AG10803 (cell line): ENCODE data around the gene TNFAIP6.
"Not testable (repeated sequence)": the region's sequence is repeated elsewhere in the genome, so short reads cannot be mapped to it uniquely, and the experiment has no call there.

ENCODE experiments used
- DNase-seq: peaks from one replicate; pipeline ENCODE4 v3.0.0; 2010; ENCODE audit warnings: low read depth
- H3K4me3 ChIP-seq: 2 replicates; pipeline ENCODE4 v1.5.1; 2011; ENCODE audit warnings: mild to moderate bottlenecking, low read length, control low read depth
- TF ChIP-seq, protein P1 (sequence below): conservative IDR thresholded peaks from 2 replicates; pipeline ENCODE4 v1.5.1; 2011; ENCODE audit warnings: mild to moderate bottlenecking, low read length, control low read depth, inconsistent platforms

Gene TNFAIP6, protein sequence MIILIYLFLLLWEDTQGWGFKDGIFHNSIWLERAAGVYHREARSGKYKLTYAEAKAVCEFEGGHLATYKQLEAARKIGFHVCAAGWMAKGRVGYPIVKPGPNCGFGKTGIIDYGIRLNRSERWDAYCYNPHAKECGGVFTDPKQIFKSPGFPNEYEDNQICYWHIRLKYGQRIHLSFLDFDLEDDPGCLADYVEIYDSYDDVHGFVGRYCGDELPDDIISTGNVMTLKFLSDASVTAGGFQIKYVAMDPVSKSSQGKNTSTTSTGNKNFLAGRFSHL

GRCh38 chr2:151357359-151357758, at the start of gene TNFAIP6:
TNFAIP6 (plus strand) TSS chr2:151357592; CDS start chr2:151357667, 75 bp downstream.
- peak within 1 kb of the TSS; percentile 43 for H3K4me3 ChIP-seq
- peak; percentile 96 for DNase-seq
- TF ChIP-seq, protein P1, sequence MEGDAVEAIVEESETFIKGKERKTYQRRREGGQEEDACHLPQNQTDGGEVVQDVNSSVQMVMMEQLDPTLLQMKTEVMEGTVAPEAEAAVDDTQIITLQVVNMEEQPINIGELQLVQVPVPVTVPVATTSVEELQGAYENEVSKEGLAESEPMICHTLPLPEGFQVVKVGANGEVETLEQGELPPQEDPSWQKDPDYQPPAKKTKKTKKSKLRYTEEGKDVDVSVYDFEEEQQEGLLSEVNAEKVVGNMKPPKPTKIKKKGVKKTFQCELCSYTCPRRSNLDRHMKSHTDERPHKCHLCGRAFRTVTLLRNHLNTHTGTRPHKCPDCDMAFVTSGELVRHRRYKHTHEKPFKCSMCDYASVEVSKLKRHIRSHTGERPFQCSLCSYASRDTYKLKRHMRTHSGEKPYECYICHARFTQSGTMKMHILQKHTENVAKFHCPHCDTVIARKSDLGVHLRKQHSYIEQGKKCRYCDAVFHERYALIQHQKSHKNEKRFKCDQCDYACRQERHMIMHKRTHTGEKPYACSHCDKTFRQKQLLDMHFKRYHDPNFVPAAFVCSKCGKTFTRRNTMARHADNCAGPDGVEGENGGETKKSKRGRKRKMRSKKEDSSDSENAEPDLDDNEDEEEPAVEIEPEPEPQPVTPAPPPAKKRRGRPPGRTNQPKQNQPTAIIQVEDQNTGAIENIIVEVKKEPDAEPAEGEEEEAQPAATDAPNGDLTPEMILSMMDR = no peak

GRCh38 chr2:151310313-151310712, 47.1 kb upstream of the TNFAIP6 start:
- H3K4me3 ChIP-seq, DNase-seq: not testable (repeated sequence)

- not testable (repeated sequence) for DNase-seq, H3K4me3 ChIP-seq
Measured at GRCh38 chr2:151312440-151312839, 45.0 kb upstream of the TNFAIP6 start.

DNA sequence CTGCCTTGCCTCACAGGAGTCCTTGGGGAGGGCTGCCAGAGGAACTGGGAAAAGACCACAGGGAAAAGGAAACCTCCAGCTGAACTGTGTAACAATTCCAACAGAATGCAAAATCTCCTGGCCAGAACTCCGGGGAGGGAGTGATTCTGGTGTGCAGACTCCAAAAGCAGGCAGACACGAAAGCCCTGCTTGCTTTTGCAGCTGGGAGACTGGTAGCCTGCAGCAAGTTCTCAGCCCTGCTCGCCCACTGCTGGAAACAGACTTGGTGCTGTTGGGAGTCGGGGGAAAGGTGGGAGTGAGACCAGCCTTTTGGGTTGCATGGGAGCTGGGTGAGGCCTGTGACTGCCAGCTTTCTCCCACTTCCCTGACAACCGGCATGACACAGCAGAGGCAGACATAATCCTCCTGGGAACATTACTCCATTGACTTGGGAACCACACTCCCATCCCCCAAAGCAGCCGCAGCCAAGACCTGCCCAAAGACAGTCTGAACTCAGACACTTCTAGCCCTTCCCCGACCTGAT, 42.0 kb upstream of the TNFAIP6 start:
- H3K4me3 ChIP-seq = peak overlapping the region; percentile 23
- DNase-seq = peak; percentile 71

GRCh38 chr2:151325581-151326095, 31.8 kb upstream of the TNFAIP6 start:
- no peak for DNase-seq
- TF ChIP-seq, protein P1 = no peak
- no peak overlapping the region for H3K4me3 ChIP-seq

More for the DNA sequence above, 42.0 kb upstream of the TNFAIP6 start:
- TF ChIP-seq, protein P1 = no peak

DNA sequence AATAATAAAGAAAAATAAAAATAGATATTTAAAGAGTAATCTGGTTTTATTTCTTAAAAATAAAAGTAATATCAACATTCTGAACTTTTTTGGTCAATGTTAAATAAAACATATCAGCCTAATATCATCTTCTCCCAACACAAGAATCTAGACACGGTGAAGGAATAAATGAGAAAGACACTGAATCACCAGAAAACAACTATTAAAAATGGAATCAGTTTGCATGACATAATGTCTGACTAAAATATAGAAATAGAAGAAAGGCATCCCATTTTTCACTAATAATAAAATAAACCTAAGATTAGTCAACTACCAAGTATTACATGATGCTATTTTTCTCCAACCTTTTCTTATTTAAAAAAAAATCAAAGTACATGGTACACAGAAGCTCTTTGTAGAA, 30.8 kb upstream of the TNFAIP6 start:
- TF ChIP-seq, protein P1 = no peak
- DNase-seq = no peak
- H3K4me3 ChIP-seq = no peak overlapping the region

DNA sequence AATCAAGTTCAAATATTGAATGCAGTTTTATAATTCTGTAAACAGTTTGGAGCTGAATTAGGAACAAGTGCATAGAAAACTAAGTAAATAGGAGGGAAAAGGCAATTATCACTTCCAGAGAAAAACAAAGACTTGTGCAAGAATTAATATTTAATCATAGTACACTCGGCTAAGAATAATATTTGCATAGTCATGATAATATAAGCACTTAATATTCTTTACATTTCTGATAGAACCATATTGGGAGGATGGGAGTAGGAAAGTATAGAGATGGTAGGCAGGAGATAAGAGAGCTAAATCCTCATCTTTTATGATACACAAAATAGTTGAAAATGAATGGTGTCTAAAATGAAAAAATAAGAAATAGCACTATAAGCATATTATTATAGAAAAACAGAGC, 27.4 kb upstream of the TNFAIP6 start:
- TF ChIP-seq, protein P1 = no peak
- H3K4me3 ChIP-seq = no peak overlapping the region
- no peak for DNase-seq

- no peak overlapping the region for H3K4me3 ChIP-seq
- DNase-seq = no peak
- TF ChIP-seq, protein P1 = no peak
Measured at GRCh38 chr2:151333083-151333482, 24.3 kb upstream of the TNFAIP6 start.
